ENCODE measurements around the gene SLC25A40.
A peak's percentile ranks its signal among the peaks of the same experiment; 100 is the strongest.
"Not testable (repeated sequence)": the region's sequence is repeated elsewhere in the genome, so short reads cannot be mapped to it uniquely, and the experiment has no call there.

SLC25A40 gene

GRCh38 chr7:87876040-87876868, at the start of gene SLC25A40, which contains the start of gene DBF4:
Gene SLC25A40 (minus strand): TSS chr7:87876360. CDS start chr7:87858727, 17,633 bp downstream.
Gene DBF4 (plus strand): TSS chr7:87876493. CDS start chr7:87876733, 240 bp downstream.
- peak; percentile 94 for DNase-seq

- DNase-seq, result not testable (repeated sequence)
These were observed 46.7 kb upstream of the SLC25A40 start for GRCh38 chr7:87922759-87923395.

- DNase-seq, result no peak
These were observed 44.4 kb upstream of the SLC25A40 start for GRCh38 chr7:87920578-87920977.

- DNase-seq, result no peak
These were observed 43.7 kb upstream of the SLC25A40 start for GRCh38 chr7:87919875-87920274.

- DNase-seq, result no peak
These were observed 42.6 kb upstream of the SLC25A40 start for GRCh38 chr7:87918740-87919139.

GRCh38 chr7:87912121-87912520, 36.0 kb upstream of the SLC25A40 start:
- no peak for DNase-seq

GRCh38 chr7:87908814-87909213, 32.7 kb upstream of the SLC25A40 start:
- DNase-seq, result not testable (repeated sequence)

- DNase-seq, result not testable (repeated sequence)
These were observed 31.2 kb upstream of the SLC25A40 start for GRCh38 chr7:87907136-87907906.

GRCh38 chr7:87899255-87899654, 23.1 kb upstream of the SLC25A40 start:
- DNase-seq, result no peak

GRCh38 chr7:87895363-87895762, 19.2 kb upstream of the SLC25A40 start:
- no peak for DNase-seq

- no peak for DNase-seq
These were observed 10.7 kb upstream of the SLC25A40 start for GRCh38 chr7:87886875-87887274.

- DNase-seq, result no peak
These were observed 8.9 kb upstream of the SLC25A40 start for GRCh38 chr7:87885018-87885417.

GRCh38 chr7:87882151-87882937, 6.2 kb upstream of the SLC25A40 start:
- DNase-seq, result no peak

- DNase-seq, result no peak
These were observed 2.1 kb upstream of the SLC25A40 start for GRCh38 chr7:87878208-87878735.

GRCh38 chr7:87877366-87878040, 1.3 kb upstream of the SLC25A40 start:
- no peak for DNase-seq

GRCh38 chr7:87876869-87877234, 692 bp upstream of the SLC25A40 start:
- peak; percentile 11 for DNase-seq

GRCh38 chr7:87875151-87876039, 765 bp downstream of the SLC25A40 start:
- DNase-seq, result no peak

GRCh38 chr7:87874066-87874465, 2.1 kb downstream of the SLC25A40 start:
- no peak for DNase-seq

- DNase-seq, result not testable (repeated sequence)
These were observed 2.8 kb downstream of the SLC25A40 start for GRCh38 chr7:87873328-87873727.

GRCh38 chr7:87872346-87872745, 3.8 kb downstream of the SLC25A40 start:
- peak; percentile 16 for DNase-seq

GRCh38 chr7:87870471-87870870, 5.7 kb downstream of the SLC25A40 start:
- no peak for DNase-seq

Measured in NCI-H226 (cell line).